Activated CD8-positive, alpha-beta memory T cell treated with anti-CD3 and anti-CD28 coated beads, Interleukin-2, amount 50 U/mL, for 1 hour (primary cell): ENCODE data around the gene PAGE4.
A peak's percentile ranks its signal among the peaks of the same experiment; 100 is the strongest.

ENCODE experiments used
- DNase-seq: peaks from one replicate; pipeline ENCODE4 v3.0.0-alpha.2; 2020; ENCODE audit errors: extremely low read depth

The PAGE4 gene

GRCh38 chrX:49829016-49829415 is at the start of gene PAGE4:
TSS of gene PAGE4 (plus strand) at chrX:49829303. CDS start at chrX:49830429, 1,126 bp downstream.
- no peak for DNase-seq

DNA sequence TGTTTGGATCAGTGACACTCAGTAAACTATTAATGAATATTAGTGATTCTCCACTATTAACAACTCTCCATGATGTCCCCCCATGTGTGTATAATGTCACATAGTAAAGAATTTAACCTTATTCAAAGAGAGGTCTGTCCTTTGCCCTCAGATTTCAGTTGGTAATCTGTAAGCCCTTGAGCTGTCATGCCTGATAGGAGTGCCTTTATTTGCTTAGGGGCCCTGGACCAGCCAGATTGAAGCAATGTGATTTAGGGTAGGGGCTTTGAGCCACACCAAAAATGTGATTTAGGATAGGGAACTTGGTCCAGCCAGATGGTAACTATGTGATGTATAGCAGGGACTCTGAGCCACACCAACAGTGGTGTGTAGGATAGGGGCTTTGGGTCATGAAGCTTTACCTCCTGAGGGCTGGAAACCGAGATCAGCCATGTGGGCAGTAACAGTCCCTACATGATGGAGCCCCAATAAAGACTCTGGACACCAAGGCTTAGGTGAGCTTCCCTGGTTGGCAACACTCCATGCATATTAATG is 44.3 kb upstream of the PAGE4 start:
- DNase-seq = no peak

GRCh38 chrX:49792376-49792775 is 36.7 kb upstream of the PAGE4 start:
- DNase-seq = no peak

GRCh38 chrX:49793686-49794085 is 35.4 kb upstream of the PAGE4 start:
- DNase-seq = no peak

DNA sequence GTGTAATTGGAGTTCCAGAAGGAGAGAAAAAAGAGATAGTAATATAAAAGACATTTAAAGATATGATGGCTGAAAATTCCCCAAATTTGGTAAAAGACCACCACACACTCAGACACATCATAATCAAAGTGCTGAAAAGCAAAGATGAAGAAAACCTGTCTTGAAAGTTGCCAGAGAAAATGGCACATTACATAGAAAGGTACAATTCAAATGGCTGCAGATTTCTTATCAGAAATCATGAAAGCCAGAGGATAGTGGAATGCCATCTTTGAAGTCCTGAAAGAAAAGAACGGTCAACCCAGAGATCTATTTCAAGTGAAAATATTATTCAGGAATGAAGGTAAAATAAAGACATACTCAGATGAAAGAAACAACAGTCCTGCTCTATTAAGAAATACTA is 29.3 kb upstream of the PAGE4 start:
- no peak for DNase-seq

DNA sequence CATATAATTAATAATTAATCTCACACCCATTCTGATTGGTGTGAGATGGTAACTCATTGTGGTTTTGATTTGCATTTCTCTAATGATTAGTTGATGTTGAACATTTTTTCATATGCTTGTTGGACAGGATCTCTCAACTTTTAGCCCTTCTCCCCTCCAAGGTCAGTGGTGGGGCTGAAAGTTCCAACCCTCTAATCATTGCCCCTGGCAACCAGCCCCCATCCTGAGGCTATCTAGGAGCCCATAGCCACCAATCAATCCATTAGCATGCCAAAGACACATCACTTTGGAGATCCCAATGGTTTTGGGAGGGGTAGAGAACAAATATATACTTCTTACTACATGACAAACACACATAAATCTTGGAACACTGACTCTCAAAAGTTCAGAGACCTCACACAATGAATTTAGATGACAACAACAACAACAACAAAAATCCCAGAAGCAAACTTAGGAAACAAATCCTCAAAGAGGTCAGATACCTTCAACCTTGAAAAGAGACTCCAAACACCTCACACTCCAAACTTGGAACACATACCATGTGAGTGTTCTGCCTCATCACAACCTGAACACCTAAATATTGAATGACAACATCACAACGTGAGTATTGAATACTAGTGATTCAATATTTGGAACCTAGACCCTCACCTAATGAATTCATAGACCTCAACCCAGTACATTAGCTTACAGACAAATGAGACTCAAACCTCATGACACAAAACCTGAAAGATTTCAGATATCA is 19.0 kb upstream of the PAGE4 start:
- DNase-seq = no peak

- no peak for DNase-seq
These were observed 16.9 kb upstream of the PAGE4 start for GRCh38 chrX:49812177-49812576.

- DNase-seq = no peak
These were observed 12.7 kb upstream of the PAGE4 start for GRCh38 chrX:49816435-49816834.

DNA sequence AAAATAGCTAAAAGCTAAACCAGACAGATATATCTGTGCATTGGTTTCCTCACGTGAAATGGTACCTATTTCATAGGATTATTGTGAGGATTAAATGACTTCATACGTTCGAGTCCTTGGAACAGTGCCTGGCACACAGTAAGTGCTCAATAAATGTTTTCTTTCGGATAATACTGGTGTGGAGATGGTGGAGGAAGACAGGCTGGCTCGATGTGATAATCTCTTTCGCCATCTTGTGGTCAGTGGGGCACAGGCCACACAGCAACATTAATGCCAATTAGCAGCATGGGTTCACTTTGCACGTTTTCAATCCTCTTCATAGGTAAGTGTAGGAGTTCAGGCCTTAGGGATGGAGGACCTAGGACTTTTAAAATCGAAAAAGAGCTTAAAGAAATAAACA is 9.3 kb downstream of the PAGE4 start:
- DNase-seq = no peak

DNA sequence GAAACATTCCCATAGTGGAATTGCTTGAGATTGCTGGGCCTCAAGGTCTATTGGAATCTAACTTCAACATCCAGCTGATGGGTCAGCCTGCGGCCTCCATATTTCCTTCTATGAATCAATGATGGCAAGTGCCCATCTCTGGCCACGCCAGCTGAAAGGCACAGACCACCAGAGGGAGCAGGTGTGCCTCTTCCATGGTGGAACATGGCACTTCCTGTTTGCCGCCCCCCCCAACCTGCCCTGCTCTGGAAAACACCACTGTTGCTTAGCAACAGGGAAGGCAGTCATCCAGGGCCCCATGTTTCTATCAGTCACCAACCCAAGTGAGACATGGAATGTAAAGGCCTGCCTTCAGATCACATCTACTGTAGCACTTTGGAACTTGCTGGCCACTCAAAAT is 11.6 kb downstream of the PAGE4 start:
- peak; percentile 3 for DNase-seq

DNA sequence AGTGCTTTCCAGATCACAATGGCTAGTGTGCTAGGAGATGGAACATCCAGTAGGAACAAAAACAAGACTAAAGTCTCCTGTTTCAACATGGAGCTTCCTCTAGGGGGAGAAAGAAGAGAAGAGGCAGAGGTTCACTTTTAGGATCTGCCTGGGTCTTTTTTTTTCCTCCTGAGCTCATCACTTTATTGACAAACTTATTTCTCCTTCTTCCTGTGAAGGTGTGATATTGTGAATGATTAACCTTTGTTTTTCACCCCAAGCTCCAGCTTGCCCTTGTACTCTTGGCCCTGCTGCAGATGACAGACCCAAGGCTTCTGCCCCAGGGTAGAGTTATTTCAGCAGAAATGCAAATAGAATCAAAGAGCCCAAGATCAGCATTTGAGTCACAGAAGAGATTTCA is 13.5 kb downstream of the PAGE4 start:
- DNase-seq = no peak

GRCh38 chrX:49844611-49845010 is 15.5 kb downstream of the PAGE4 start:
- no peak for DNase-seq

GRCh38 chrX:49845701-49846403 is 16.7 kb downstream of the PAGE4 start:
- no peak for DNase-seq

DNA sequence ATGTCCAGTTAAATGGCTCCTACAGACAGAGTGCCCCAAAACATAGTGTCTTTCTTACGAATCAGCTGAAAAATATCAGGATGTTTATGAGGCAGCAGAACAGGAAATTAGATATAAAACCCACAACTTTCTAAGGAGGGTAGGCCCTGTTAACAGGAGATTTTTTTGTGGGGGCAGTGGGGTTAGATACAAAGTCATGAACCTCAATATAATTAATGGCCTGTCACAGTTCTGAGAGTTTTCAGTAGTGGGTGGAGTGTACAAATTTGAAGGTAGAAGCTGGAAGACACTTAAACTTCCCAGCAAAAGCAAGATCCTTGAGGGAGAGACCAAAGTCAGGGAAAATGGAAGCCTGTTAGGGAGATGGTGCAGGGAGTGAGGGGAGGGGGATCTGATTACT is 17.4 kb downstream of the PAGE4 start:
- no peak for DNase-seq

DNA sequence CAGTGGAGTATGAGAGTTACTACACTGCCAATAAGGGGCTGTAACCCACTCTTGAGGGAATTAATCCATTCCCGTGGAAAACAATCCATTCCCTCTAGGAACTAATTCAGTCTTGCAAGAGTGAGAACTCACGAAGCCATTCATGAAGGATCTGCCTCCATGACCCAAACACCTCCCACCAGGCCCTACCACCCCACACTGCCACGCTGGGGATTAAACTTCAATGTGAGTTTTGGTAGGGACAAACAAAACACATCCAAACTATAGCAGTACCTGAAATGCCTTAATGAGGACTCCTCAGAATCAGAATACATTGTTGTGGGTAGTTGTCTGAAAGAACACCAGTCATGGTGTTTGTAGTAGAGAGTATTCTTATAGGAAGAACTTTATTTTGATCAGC is 19.2 kb downstream of the PAGE4 start:
- DNase-seq = no peak

- no peak for DNase-seq
These were observed 20.9 kb downstream of the PAGE4 start for GRCh38 chrX:49850028-49850427.

DNA sequence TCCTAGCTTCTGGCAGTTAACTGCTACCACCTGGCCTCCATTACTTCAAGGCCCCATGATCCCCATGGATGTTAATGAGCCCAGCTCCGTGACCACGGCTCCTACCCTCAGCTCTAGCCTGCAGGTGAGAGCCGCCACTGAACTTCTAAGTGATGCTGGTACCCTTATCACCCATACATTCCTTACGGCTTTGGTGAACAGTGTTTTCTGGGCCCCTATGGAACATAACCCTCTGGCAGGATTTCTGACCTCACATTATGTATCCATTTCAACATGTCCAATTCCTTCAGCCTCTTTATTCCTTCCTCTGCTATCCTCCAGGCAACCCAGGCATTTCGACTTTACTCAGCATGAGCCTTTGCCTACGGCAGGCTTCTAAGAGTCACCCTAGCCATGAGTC is 24.6 kb downstream of the PAGE4 start:
- no peak for DNase-seq

DNA sequence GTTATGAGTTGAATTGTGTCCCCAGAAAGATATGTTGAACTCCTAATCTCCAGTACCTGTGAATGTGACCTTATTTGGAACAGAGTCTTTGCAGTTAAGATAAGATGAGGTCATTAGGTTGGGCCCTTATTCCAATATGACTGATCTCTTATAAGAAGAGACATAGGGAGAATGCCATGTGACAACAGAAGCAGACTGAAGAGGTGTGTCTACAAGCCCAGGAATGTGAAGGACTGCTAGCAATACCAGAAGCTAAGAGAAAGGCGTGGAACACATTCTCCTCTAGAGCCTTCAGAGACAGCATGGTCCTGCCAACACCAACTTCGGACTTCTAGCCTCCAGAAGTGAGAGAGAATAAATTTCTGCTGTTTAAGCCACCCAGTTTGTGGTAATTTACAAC is 27.7 kb downstream of the PAGE4 start:
- no peak for DNase-seq

DNA sequence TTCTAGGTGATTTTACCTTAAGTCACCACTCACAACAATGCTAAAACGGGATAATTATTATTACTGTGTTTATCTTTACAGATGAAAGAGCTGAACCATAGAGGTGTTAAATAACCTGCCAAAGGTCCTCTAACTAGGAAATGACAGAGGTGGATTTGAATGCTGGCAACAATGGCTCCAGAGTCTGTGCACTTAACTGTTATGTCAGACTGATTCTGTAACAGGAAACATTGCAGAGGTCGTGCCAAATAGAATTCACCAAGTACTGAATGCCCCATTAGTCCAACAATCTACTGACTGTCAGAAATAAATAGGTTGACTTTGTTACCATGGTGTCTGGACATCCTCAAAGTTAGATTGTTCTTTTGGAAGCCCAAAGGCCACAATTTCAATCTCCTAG is 29.2 kb downstream of the PAGE4 start:
- DNase-seq = no peak

- no peak for DNase-seq
These were observed 30.4 kb downstream of the PAGE4 start for GRCh38 chrX:49859491-49859890.

GRCh38 chrX:49860867-49861535 is 31.9 kb downstream of the PAGE4 start:
- no peak for DNase-seq

- DNase-seq = no peak
These were observed 33.0 kb downstream of the PAGE4 start for GRCh38 chrX:49862093-49862492.

DNA sequence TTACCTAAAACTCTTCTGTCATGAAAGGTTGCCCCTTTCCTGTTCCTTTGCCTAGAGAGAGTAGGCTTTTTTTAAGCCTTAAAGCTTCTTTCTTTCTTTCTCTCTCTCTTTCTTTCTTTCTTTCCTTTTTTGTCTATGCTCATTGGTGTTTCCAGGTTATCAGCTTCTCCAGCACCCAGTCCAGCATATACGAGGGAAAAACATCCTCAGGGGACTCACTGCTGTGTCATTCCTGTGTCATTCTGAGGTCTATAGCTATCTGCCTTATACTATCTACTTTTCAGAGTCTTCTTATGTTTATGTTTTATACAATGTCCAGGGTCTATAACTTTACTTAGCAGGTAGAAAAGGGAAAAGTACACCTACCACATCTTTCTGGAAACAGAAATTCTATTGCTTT is 39.6 kb downstream of the PAGE4 start:
- DNase-seq = no peak
